GM10847 (cell line): ENCODE measurements around the gene CACNB4.

Source experiments
- POLR2A ChIP-seq: IDR thresholded peaks from 2 replicates; pipeline ENCODE4 v1.6.1; 2011; ENCODE audit not compliant: insufficient read length; ENCODE audit errors: extremely low read depth

CACNB4 gene

DNA sequence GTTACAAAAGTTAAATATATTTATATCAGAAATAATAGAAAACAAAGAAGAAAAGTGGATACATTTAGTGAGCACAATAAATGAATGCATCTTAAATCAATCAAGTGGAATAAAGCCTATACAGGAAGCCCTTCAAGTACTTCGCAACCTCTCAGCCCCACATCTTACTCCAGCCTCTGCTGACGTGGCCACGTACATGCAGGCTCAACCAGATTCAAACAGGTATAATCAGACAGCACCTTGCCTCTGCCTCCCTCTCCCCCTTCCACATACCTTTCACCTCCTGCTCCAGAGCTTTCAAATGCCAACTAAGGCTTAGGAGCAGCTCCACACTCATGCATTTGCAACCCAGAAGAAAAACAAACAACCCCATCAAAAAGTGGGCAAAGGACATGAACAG lies 32.9 kb downstream of the CACNB4 start:
- no peak for TF ChIP-seq POLR2A

DNA sequence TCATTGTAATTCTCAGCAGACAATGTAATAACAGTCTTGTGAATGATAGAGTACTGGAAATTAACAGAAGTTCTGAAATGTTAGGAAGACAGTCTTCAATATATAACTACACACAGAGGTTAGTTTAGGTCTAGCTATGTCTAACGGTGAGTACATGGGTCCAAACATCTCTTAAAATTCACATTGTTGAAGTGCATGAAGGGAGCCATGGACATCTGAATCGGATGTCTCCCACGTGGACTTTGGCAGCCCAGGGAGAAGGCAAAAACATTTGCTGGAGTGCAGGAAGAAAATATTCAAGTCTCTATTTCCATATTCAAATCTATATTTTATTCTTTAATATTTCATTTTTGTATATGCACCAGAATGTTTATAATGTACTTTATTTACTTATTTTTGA lies 34.8 kb downstream of the CACNB4 start:
- TF ChIP-seq POLR2A = no peak

DNA sequence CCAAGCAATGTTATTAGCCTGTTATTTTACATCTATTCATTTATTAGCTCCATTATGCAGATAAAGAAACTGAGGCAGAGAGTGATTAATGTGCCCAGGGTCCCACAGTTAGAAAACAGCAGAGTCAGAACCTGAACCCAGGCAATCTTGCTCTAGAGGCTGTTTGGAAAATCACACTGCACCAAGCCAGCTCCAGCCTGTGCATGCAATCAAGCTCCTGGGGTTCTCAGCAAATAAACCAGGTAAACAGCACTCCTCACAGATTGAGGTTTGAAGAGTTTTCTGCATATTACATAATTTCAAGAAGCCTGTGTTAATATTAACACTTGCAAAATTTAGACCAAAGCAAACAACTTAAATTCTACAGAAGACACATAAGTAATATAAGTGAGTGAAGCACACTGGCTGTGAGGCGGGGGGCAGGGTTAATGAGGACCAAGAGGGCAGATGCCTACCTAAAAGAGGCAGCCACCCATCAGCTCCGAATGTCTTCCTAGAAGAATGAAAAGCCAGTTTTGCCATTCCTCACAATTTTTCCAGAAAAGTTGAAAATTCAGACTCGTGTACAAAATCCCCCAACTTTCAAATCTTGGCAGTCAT lies 35.4 kb downstream of the CACNB4 start:
- TF ChIP-seq POLR2A = no peak

DNA sequence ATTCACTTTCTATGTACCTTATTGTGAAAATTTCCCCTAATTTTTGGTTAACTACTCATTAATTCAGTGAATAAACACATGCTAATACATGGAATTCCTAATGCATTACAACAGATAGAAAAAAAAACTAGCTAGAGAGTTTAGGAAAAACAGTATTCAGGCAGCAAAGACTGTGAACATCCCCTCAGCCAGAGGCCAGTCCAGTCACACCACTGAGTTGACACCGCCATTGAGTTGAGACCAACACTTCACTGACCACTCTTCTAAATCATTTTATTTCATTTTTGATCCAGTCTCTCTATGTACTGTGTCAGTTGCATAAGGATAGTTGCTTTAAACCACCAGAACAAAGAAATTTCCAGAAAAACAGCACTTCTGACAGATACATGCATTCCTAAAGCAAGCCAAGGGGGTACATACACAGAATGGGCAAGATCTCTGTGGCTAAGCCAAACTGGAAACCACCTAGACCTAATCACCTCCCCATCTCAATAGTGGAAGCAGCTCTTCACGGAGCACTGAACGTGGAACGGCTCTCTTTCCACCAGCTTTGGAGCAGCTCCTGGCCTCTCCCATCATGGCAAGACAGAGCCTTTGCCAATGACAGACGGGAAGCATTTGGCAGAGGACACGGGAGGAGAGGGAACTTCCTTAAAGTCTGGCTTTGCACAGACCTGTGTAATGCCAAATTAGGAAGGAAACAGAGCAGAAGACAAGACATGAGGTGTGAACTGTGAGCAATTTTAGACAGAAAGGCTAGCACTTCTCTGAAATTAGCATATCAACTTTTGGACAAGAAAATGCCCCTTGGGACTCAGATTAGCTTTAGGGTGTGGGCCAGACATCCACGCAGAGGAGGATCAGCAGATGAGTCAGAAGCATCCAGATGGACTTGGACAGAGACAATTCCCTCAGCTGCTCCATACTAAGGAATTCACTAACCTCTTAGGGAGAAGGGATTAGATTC lies 36.4 kb downstream of the CACNB4 start:
- no peak for TF ChIP-seq POLR2A

DNA sequence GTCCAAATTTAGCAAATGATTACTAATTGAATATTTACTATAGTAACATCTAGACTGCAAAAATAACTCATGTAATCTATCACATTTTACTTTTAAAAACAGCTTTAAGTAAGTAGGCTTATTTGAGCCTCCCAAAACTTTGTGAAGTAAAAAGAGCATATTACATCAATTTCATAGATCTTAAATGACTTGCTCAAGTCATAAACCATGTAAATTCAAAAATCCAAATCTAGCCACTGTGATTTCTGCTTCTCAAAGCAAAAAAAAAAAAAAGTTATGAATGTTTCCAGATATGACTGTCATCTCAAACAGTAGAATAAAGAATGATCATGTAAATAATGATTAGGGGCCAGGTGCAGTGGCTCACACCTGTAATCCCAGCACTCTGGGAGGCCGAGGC lies 37.5 kb downstream of the CACNB4 start:
- no peak for TF ChIP-seq POLR2A

DNA sequence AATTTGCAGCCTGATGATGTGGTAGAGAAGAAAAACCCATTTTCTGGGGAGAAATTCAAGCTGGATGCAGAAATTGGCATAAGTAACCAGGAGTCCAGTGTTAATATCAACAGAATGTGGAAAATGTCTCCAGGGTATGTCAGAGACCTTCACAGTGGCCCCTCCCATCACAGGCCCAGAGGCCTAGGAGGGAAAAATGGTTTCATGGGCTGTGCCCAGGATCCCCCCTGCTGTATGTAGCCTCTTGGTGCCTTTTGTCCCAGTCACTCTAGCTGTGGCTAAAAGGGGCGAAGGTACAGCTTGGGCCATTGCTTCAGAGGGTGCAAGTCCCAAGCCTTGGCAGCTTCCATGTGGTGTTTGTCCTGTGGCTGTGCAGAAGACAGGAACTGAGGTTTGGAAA lies 40.2 kb downstream of the CACNB4 start:
- TF ChIP-seq POLR2A = no peak

DNA sequence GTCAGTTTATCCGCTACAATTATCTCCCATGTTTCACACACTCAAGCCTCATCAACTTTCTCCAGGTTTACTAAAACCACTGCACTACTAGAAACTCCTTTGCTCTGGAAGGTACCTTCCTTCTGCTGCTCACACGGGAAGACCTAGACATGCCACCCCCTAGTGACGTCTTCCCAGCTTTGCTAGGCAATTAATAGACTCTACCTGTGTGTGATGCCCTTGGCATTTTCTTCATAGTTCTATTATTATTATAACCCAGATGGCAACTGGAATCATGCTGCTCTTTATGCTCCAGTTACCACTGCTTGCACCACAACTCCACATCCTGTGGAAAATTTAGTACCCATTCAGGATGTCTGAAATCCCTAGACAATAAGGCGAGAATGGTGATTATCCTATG lies 42.4 kb downstream of the CACNB4 start:
- no peak for TF ChIP-seq POLR2A

DNA sequence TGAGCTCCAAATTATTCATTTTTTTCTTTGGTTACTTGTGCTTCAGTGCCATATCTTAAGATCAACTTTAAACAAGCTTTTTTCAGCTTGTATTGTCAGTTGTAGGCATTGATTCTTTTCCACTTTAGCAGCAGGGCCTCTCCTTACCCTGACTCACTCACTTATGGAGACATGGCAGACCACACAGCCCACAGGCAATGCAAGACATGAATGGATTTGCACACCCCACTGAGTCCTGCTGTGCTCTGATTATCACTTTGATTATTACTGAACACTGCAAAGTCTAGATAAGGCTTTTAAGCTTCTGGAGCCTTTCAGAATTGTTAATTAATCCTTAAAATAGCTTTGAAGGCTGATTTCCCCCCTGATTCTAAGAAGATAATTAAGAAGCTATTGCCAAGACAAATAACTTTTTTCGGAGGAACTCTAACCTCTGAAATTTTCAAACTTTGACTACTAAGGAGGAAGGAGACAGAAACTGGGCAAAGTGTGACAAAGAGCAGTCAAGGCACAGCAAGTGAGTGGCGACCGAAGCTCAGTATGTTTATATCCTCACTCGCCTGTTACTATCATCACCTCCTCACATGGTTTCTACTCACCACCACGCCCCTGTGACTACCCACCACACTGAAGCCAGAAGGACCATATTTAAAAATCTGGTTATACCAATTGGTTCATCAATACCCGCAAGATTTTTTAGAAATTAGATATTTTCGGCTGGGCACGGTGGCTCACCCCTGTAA lies 43.3 kb downstream of the CACNB4 start:
- TF ChIP-seq POLR2A = no peak

DNA sequence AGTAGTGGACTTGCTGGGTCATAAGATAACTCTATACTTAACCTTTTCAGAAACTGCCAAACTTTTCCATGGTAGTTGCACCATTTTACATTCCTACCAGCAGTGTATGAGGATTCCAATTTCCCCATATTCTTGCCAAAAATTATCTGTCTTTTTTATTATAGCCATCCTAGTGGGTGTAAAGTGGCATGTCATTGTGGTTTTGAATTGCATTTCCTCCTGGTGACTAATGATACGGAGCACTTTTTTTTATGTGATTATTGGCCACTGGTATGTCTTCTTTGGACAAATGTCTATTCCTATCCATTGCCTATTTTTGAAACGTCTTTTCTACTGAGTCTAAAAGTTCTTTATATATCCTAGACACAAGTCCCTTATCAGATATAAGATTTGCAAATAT lies 44.3 kb downstream of the CACNB4 start:
- TF ChIP-seq POLR2A = no peak

DNA sequence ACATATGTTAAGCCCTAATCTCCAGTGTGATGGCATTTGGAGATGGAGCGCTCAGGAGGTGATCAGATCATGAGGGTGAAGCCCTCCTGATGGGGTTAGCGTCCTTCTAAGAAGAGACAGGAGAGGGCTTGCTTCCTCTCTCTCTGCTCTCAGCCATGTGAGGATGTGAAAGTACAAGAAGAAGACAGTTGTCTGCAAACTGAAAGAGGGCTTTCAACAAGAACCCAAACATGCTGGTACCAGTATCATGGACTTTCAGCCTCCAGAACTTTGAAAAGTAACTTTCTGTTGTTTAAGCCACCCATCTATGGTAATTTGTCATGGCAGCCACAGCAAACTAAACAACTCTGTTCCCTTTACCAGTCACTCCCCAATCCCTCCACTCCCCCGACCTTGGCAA lies 47.4 kb downstream of the CACNB4 start:
- no peak for TF ChIP-seq POLR2A

DNA sequence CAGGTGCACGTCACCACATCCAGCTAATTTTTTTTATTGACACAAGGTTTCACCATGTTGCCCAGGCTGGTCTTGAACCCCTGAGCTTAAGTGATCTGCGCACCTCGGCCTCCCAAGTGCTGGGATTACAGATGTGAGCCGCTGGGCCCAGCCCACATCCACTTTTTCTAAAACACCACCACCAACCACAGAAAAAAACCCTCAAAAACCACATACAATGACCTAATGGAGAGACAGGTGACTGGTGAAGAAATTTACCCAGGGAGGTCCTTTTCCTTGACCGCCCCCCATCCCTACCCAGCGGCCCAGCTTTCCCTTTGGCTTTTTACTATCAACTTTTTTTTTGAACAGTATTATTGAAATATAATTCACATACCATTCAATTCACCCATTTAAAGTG lies 47.9 kb downstream of the CACNB4 start:
- no peak for TF ChIP-seq POLR2A

DNA sequence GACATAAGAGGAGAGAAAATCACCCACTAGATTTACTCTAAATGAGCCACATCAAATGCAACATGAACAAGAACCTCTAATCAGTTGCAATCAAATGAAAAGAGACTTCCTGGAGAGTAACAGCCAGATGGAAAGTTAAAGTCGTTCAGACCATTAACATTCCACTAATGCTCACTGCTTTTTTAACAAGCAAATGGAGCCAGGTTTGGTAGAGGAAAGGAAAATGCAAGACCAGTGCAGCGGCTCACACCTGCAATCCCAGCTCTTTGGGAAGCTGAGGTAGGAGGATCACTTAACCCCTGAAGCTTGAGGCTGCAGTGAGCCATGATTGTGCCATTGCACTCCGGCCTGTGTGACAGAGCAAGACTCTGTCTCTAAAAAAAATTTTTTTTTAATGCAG lies 48.5 kb downstream of the CACNB4 start:
- no peak for TF ChIP-seq POLR2A

DNA sequence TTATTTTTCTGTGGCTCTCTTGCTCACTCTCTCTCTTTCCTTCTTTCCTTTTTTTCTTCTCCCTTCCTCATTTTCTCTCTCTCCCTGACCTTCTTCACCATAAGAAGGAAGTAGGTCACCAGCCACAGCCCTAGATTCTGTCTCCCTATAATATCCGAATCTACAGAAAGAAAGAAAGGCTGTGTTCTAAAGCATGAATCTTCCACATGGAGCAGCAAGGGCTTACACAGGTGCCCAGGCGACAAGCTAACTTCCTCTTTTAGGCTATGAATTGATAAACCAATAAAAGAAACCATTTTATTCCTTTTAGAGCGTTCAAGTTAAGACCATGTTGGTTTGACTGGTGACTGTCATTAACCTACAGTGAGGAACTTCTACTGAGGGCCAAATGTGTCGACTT lies 49.3 kb downstream of the CACNB4 start:
- no peak for TF ChIP-seq POLR2A

DNA sequence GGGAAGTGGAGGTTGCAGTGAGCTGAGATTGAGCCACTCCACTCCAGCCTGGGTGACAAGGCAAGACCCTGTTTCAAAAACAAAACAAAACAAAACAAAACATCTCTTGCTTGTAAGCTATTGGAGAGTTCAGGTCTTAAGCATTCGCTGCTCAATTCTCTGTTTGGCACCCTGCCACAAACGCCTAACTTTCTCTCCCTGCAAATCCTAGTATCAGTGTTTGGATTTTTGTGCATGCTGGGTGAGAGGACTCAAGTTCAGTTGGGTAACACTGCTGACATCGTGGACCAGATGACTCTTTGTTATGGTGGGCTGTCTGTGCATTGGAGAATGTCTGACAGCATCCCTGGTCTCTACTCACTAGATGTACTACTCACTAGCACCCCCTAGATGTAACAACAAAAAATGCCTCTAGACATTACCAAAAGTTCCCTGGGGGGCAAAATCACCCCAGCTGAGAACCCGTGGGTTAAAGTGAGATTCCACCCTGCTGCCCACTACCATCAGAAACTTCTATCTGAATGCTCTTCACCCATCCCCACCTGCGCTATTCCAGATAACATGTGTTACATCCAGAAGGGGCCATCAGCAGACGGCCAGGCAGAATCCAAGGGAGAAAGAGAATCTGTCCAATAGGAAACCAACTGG lies 50.9 kb downstream of the CACNB4 start:
- no peak for TF ChIP-seq POLR2A

DNA sequence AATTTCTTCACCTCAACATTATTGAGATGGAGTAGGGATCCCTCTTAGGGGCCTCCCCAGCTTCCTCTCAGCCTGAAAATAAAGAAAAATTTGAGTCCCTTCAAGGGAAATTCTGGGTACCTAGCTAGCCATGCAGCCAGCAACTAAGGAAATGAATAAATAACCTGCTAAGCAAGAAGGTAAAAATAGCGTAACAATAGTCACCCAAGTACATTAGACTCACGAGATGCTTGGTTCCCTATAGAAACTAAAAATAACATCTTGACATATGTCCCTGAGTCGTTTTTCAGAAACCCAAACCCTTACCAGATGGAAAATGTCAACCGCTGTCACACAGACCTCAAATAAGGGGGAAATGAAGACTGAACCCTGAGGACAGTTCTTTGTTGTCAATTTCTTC lies 51.9 kb downstream of the CACNB4 start:
- TF ChIP-seq POLR2A = no peak

DNA sequence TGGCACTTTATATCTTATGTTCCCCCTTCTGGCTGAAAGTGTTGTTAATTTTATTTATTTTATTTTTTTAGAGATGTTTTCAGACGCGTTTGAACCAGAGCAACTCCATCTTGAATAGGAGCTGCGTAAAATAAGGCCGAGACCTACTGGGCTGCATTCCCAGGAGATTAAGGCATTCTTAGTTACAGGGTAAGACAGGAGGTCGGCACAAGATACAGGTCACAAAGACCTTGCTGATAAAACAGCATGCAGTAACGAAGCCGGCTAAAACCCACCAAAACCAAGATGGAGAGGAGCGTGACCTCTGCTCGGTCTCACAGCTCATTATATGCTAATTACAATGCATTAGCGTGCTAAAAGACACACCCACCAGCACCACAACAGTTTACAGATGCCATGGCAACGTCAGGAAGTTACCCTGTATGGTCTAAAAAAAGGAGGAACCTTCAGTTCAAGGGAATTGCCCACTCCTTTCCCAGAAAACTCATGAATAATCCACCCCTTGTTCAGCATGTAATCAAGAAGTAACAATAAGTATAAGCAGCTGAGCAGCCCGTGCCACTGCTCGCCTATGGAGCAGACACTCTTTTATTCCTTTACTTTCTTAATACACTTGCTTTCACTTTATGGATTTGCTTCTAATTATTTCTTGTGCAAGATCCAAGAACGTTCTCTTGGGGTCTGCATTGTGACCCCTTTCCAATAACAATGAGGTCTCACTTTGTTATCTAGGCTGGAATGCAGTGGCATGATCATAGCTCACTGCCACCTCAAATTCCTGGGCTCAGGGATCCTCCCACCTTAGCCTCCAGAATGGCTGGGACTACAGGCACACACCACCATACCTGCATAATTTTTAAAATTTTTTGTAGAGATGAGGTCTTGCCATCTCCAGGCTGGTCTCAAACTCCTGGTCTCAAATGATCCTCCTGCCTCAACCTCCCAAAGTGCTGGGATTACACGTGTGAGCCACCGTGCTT lies 55.9 kb downstream of the CACNB4 start:
- no peak for TF ChIP-seq POLR2A
